NCI-H187 (cell line): ENCODE results near the gene LLGL2.

Experiments
- DNase-seq, 2 experiments: peaks; one replicate each; lab custom pipeline; 2025; lab: John Stamatoyannopoulos, UW

The LLGL2 gene

DNA sequence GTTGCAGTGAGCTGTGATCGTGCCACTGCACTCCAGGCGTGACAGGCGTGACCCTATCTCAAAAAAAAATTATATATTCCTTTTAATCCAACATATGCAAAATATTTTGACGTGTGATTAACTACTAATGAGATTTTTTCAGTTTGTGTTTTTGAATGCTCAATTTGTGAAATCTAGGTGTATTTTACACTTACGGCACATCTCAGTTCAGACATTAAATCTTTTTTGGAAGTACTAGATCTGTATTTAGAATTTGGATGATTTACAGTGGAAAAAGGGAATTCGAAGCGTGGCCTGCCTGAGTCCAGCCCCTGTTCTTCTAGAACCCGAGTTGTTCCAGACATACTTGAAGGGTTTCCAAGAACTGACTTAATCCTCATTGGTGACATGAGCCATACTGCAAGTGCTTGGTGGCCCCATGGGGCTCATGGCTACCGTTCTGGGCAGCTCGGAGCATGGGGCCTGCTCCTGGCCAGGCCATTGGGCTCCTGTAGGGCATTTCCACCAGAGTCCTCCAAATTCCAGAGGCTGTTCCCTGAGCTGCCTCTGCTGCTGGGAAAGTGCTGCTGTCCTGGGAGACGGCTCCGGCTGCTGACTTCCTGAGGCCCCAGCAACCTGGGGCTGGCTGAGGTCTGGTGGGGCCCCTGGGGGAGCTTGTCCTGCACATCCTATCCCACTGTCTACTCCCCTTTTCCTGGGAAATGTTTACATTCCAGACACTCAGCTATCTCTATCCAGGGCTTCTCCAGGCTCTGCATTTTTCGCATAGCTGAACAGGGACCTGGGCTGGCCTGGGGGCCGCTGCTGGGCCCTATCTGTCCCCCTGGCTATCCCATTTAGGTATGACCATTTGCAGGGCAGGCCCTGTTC is 27.2 kb downstream of the LLGL2 start:
- DNase-seq, result no peak

GRCh38 chr17:75553295-75554110 is 28.0 kb downstream of the LLGL2 start:
- no peak for DNase-seq

GRCh38 chr17:75555679-75556153 is 30.2 kb downstream of the LLGL2 start:
- DNase-seq, result no peak

- DNase-seq, result no peak
Measured at GRCh38 chr17:75557075-75557851, 31.8 kb downstream of the LLGL2 start.

DNA sequence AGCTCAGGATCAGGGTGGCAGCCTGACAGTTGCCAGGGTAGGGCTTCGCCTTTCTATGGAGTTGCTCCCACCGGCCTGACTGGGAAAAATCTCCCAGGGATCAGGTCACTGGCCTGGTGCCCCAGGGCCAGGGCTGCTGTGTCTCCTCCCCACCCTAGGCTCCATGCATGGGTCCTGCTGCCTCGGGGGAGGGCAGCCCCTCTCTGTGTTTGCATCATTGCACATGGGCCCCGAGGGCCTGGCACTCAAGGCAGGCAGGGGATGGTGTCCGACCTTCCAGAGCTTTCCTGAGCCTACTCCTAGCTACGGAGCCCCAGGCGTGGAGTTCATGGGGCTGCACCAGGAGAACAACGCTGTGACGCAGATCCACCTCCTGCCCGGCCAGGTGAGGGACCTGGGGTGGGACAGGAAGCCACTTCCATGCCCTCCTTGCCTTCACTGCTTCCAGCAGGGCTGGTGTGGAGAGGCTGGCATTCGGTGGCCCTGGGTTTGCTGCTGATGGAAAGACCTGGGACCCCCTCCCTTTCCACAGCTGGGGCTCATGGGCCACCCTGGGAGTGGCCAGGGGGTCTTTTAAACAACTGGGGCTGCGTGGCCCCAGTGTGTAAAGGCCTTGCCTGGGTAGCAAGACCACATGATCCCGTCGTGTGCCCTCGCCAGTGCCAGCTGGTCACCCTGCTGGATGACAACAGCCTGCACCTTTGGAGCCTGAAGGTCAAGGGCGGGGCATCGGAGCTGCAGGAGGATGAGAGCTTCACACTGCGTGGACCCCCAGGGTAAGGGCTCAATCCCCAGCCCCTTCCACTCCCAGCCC is 32.6 kb downstream of the LLGL2 start:
- no peak for DNase-seq

DNA sequence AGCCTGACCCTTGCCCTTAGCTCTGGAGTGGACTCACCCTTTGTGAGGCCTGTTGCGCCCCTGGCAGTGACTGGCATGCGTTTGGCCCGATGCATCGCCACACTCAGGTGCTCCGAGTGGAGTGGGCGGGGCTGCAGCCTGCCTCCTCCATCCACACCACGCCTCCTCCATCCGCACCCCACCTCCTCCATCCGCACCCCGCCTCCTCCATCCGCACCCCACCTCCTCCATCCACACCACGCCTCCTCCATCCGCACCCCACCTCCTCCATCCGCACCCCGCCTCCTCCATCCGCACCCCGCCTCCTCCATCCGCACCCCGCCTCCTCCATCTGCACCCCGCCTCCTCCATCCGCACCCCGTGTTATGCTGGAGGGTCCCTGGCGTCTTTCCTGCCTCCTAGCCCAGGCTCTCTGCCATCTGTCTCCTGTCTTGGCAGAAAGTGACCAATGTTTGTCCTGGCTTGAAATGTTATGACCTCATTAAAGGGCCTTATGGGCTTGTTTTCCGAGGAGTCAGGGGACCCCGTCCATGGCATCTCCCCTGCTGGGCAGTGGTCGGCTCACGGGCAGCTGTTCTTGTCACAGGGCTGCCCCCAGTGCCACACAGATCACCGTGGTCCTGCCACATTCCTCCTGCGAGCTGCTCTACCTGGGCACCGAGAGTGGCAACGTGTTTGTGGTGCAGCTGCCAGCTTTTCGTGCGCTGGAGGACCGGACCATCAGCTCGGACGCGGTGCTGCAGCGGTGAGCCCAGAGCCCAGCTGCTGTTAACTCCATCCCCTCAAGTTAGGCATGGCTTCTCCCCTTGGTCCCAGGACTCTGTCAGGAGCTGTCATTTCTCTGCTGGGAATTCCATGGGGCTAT is 33.4 kb downstream of the LLGL2 start:
- DNase-seq, result no peak

- no peak for DNase-seq
Measured at GRCh38 chr17:75559958-75560533, 34.5 kb downstream of the LLGL2 start.

GRCh38 chr17:75561927-75562603 is 36.6 kb downstream of the LLGL2 start:
- DNase-seq, result no peak

DNA sequence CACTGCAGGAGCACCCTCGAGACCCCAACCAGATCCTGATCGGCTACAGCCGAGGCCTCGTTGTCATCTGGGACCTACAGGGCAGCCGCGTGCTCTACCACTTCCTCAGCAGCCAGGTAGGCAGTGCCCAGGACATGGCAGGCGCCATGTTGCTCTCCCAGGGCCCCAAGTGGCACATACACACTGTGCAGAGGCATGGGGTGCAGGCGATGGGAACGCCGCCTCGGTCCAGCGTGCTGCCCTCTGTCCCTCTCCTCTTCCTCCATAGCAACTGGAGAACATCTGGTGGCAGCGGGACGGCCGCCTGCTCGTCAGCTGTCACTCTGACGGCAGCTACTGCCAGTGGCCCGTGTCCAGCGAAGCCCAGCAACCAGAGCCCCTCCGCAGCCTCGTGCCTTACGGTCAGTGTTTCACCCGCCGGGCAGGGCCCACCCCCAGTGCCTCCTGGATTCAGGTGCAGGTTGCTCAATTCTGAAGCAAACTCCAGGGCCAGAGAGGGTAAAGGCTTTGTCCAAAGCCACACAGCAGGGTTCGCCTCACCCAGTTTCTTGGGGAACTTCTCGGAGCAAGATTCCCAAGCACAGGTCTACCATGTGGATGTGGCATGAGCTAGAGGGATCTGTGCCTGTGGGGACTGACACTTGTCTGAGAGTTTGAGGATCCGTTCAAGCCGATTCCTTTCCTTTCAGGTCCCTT is 37.7 kb downstream of the LLGL2 start:
- DNase-seq, result no peak

DNA sequence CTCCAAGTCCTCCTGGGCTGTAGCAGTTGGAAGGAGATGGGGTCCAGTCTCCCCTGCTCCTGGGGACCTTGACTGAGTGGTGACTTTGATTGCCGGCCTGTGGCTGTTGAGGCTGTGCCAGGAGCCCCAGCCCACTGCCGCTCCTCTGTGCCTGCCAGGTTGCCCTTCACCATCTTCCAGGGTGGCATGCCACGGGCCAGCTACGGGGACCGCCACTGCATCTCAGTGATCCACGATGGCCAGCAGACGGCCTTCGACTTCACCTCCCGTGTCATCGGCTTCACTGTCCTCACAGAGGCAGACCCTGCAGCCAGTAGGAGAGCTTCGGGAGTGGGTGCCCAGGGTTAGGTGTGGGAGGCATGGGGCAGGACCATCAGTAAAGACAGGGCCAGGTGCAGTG is 38.7 kb downstream of the LLGL2 start:
- no peak for DNase-seq

GRCh38 chr17:75565066-75565465 is 39.6 kb downstream of the LLGL2 start:
- DNase-seq, result no peak

GRCh38 chr17:75565618-75566017 is 40.1 kb downstream of the LLGL2 start:
- DNase-seq, result no peak

- DNase-seq, result no peak
Measured at GRCh38 chr17:75566416-75566815, 40.9 kb downstream of the LLGL2 start.

- DNase-seq, result no peak
Measured at GRCh38 chr17:75566834-75567233, 41.3 kb downstream of the LLGL2 start.

- no peak for DNase-seq
Measured at GRCh38 chr17:75568412-75569255, 43.1 kb downstream of the LLGL2 start.

- no peak for DNase-seq
Measured at GRCh38 chr17:75570034-75570676, 44.7 kb downstream of the LLGL2 start.

- DNase-seq, result no peak
Measured at GRCh38 chr17:75570772-75571171, 45.3 kb downstream of the LLGL2 start.
